GM19023 (cell line): ENCODE results near the gene ZNF672.
"Not testable (repeated sequence)": the region's sequence is repeated elsewhere in the genome, so short reads cannot be mapped to it uniquely, and the experiment has no call there.

ENCODE experiments used
- ATAC-seq: cut with Tn5 transposase; IDR thresholded peaks from one replicate; pipeline ENCODE4 v1.9.1; 2021; ENCODE audit warnings: mild to moderate bottlenecking, moderate library complexity; ENCODE audit not compliant: unreplicated experiment

ZNF672 gene

GRCh38 chr1:248852481-248853405 lies 14.7 kb downstream of the ZNF672 start:
- no peak for ATAC-seq

- no peak for ATAC-seq
These were observed 15.8 kb downstream of the ZNF672 start for GRCh38 chr1:248853663-248854375.

GRCh38 chr1:248855580-248855979 lies 17.6 kb downstream of the ZNF672 start:
- no peak for ATAC-seq

GRCh38 chr1:248856176-248856575 lies 18.2 kb downstream of the ZNF672 start:
- no peak for ATAC-seq

- ATAC-seq: no peak
These were observed 19.2 kb downstream of the ZNF672 start for GRCh38 chr1:248857201-248857600.

GRCh38 chr1:248857749-248858095 lies 19.7 kb downstream of the ZNF672 start:
- no peak for ATAC-seq

- ATAC-seq: peak; percentile 42
These were observed 20.3 kb downstream of the ZNF672 start for GRCh38 chr1:248858096-248858890.

- peak; percentile 78 for ATAC-seq
These were observed 21.2 kb downstream of the ZNF672 start, which contains the start of gene ZNF692 for GRCh38 chr1:248858891-248859889. TSS of gene ZNF692 (minus strand) at chr1:248859085. CDS start at chr1:248858309, 776 bp downstream.

- ATAC-seq: no peak
These were observed 22.0 kb downstream of the ZNF672 start for GRCh38 chr1:248860007-248860406.

GRCh38 chr1:248861616-248862015 lies 23.6 kb downstream of the ZNF672 start:
- no peak for ATAC-seq

- ATAC-seq: peak; percentile 10
These were observed 24.6 kb downstream of the ZNF672 start for GRCh38 chr1:248862695-248862997.

GRCh38 chr1:248862998-248863881 lies 25.2 kb downstream of the ZNF672 start:
- peak; percentile 67 for ATAC-seq

- ATAC-seq: no peak
These were observed 33.9 kb downstream of the ZNF672 start for GRCh38 chr1:248871837-248872401.

- ATAC-seq: peak; percentile 39
These were observed 34.9 kb downstream of the ZNF672 start for GRCh38 chr1:248872752-248873408.

GRCh38 chr1:248873409-248873992 lies 35.5 kb downstream of the ZNF672 start:
- ATAC-seq: peak; percentile 81

GRCh38 chr1:248873993-248874533 lies 36.0 kb downstream of the ZNF672 start:
- ATAC-seq: peak; percentile 63

- ATAC-seq: no peak
These were observed 43.2 kb downstream of the ZNF672 start for GRCh38 chr1:248881261-248881660.

GRCh38 chr1:248882427-248882826 lies 44.4 kb downstream of the ZNF672 start:
- ATAC-seq: not testable (repeated sequence)
